ENCODE results near the gene KLHL26. TPM values are rescaled to one million over a fixed set of nuclear protein-coding genes. Genes with fewer than 3 reads are reported as not detected.
"Not testable (repeated sequence)": the region's sequence is repeated elsewhere in the genome, so short reads cannot be mapped to it uniquely, and the experiment has no call there.

KLHL26 gene
- total RNA-seq, 6 experiments from 2014 or later: 3.6 to 9.3 (median 7.4) TPM

- no peak overlapping the region for H3K27ac Mint-ChIP-seq
- TF ChIP-seq CTCF (IDR thresholded peaks at IDR 0.05): no peak
- peaks cover 17% of the 10 kb centered on the region for H3K4me1 Mint-ChIP-seq (ENCODE audit: low read depth)
- H3K9me3 Mint-ChIP-seq: no peaks in the 10 kb centered on the region
- no peak overlapping the region for H3K4me3 Mint-ChIP-seq
- H3K27me3 Mint-ChIP-seq (ENCODE audit: insufficient read depth): peaks cover 4% of the 10 kb centered on the region; the same call in 1 of the 2 replicates
- DNase-seq: no peak
- H3K36me3 Mint-ChIP-seq (ENCODE audit: low read depth): no peaks in the 10 kb centered on the region
Measured at GRCh38 chr19:18676692-18677091, 39.9 kb downstream of the KLHL26 start.

DNA sequence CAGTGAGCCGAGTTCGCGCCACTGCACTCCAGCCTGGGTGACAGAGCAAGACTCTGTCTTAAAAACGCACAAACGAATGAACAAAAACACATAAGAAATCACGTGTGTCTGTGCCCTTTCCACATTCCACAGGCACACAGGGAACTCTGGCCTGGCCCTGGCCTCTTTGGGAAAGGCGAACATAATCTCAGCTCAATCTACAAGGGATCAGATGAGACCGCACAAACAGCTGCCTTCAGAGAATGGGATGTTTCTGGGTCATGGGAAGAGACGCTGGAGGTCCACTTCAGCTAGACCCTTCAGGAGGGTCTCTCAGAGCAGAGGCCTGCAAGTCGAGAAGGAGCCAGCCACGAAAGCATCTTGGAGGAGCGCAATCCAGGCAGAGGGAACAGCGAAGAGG is 40.3 kb downstream of the KLHL26 start:
- no peak for DNase-seq
- H3K27ac Mint-ChIP-seq: peak overlapping the region; percentile 42
- TF ChIP-seq CTCF (IDR thresholded peaks at IDR 0.05): no peak
- no peaks in the 10 kb centered on the region for H3K9me3 Mint-ChIP-seq
- peaks cover 2% of the 10 kb centered on the region; the same call in 1 of the 2 replicates for H3K27me3 Mint-ChIP-seq (ENCODE audit: insufficient read depth)
- no peaks in the 10 kb centered on the region for H3K36me3 Mint-ChIP-seq (ENCODE audit: low read depth)
- no peak overlapping the region; the same call in 1 of the 2 replicates for H3K4me3 Mint-ChIP-seq
- H3K4me1 Mint-ChIP-seq (ENCODE audit: low read depth): peaks cover 17% of the 10 kb centered on the region

- DNase-seq; H3K27ac Mint-ChIP-seq; H3K36me3 Mint-ChIP-seq (ENCODE audit: low read depth); H3K27me3 Mint-ChIP-seq (ENCODE audit: insufficient read depth); H3K4me3 Mint-ChIP-seq; H3K9me3 Mint-ChIP-seq: not testable (repeated sequence)
- H3K4me1 Mint-ChIP-seq (ENCODE audit: low read depth): peaks cover 29% of the 10 kb centered on the region
Measured at GRCh38 chr19:18680148-18680547, 43.3 kb downstream of the KLHL26 start.

DNA sequence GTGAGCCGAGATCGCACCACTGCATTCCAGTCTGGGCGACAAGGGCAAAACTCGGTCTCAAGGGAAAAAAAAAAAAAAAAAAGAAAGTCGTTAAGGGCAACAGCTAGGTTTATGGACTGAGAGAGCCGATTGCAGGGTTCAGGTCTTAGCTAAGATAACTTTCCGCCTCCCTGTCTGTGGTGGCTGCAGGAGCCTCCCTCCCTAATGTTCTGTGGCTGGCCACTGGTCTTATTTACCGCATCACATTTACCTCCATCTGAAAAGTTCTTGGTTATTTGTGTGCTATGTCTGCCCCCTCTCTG is 45.9 kb downstream of the KLHL26 start:
- no peaks in the 10 kb centered on the region for H3K9me3 Mint-ChIP-seq
- H3K27ac Mint-ChIP-seq: no peak overlapping the region; the same call in 1 of the 2 replicates
- H3K4me3 Mint-ChIP-seq: peak overlapping the region; percentile 90
- no peak for DNase-seq
- H3K27me3 Mint-ChIP-seq (ENCODE audit: insufficient read depth): no peaks in the 10 kb centered on the region; the same call in 1 of the 2 replicates
- no peak for TF ChIP-seq CTCF (IDR thresholded peaks at IDR 0.05)
- H3K36me3 Mint-ChIP-seq (ENCODE audit: low read depth): no peaks in the 10 kb centered on the region
- H3K4me1 Mint-ChIP-seq (ENCODE audit: low read depth): peaks cover 33% of the 10 kb centered on the region

- H3K4me3 Mint-ChIP-seq: peak within 1 kb of the TSS; percentile 90
- H3K36me3 Mint-ChIP-seq (ENCODE audit: low read depth): no peaks in the 10 kb centered on the region
- no peaks in the 10 kb centered on the region for H3K9me3 Mint-ChIP-seq
- peak within 1 kb of the TSS; percentile 73 for H3K27ac Mint-ChIP-seq
- H3K4me1 Mint-ChIP-seq (ENCODE audit: low read depth): peaks cover 27% of the 10 kb centered on the region
- H3K27me3 Mint-ChIP-seq (ENCODE audit: insufficient read depth): no peaks in the 10 kb centered on the region; the same call in 1 of the 2 replicates
- TF ChIP-seq CTCF (IDR thresholded peaks at IDR 0.05): no peak
- peak; percentile 75 for DNase-seq
Measured at GRCh38 chr19:18683109-18683957, 46.5 kb downstream of the KLHL26 start, which contains the start of gene CRTC1. Gene CRTC1 (plus strand): TSS chr19:18683680. CDS start chr19:18683703, 23 bp downstream.

- Mint-ChIP-seq H3K36me3 (ENCODE audit: low read depth) (no peaks in the 10 kb centered on the region), H3K9me3 (no peaks in the 10 kb centered on the region), H3K4me1 (ENCODE audit: low read depth) (peaks cover 24% of the 10 kb centered on the region), H3K27me3 (ENCODE audit: insufficient read depth) (no peaks in the 10 kb centered on the region; the same call in 1 of the 2 replicates), H3K4me3 (peak overlapping the region; percentile 67), H3K27ac (no peak overlapping the region)
- TF ChIP-seq CTCF (IDR thresholded peaks at IDR 0.05): no peak
- DNase-seq: no peak
Measured at GRCh38 chr19:18683958-18684641, 47.3 kb downstream of the KLHL26 start.
